GM23248 (cell line): ENCODE data around the gene HAPLN1.

Experiments
- EZH2 ChIP-seq: fragments of 200-600 bp; sonication (generic); IDR thresholded peaks from 2 replicates; pipeline ENCODE4 v1.6.1; 2018; ENCODE audit warnings: antibody characterized with exemption, mild to moderate bottlenecking; ENCODE audit not compliant: insufficient read depth, poor library complexity, severe bottlenecking
- EZH2phosphoT487 ChIP-seq: fragments of 200-600 bp; sonication (generic); IDR thresholded peaks from 2 replicates; pipeline ENCODE4 v1.6.1; 2018; ENCODE audit warnings: antibody characterized with exemption, moderate library complexity, mild to moderate bottlenecking, low read depth; ENCODE audit not compliant: insufficient read depth

DNA sequence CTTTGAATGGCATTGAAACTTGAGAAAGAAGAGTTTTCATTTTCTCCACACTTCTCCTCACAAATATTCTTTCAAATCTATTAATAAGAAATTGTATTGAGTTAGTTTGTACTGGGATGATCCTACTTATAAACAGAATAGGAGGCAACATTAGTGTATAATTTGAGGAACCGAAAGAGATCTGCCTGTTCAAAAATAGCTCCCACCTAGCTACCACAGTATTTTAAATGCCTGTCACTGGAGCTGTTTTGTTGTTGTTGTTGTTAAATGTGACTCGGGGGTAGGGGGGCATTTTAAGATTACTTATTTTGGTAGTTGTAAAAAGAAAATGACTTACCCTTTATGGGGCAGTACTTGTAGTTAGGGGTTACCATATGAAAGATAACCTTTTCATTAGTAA, 20.1 kb upstream of the HAPLN1 start:
- TF ChIP-seq EZH2 (no peak), EZH2phosphoT487 (no peak)
